ENCODE results near the gene ANP32D.
"Not testable (repeated sequence)": the region's sequence is repeated elsewhere in the genome, so short reads cannot be mapped to it uniquely, and the experiment has no call there.

The ANP32D gene

DNA sequence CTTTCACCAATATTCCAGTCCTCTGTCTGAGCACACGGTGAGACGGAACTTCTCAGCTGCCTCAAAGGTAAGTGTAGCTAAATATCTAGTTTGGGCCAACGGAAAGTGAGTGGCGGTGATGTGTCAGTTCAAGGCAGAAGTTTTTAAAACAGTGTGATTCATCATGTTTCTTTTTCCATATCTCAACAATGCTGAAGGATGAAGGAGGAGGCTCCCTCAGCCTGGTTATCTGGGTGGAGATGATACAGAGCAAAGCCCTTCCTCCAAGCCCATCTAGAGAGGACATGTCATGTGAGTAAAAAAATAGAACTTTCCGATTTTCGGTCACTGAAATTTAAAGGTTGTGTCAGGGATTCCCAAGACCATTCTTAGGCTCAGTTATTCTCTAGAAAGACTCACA is 13.1 kb upstream of the ANP32D start:
- Histone ChIP-seq H3K9ac (ENCODE audit: low read length) (no peak overlapping the region), H3K4me1 (ENCODE audit: control insufficient read depth, insufficient read depth, low read length) (no peaks in the 10 kb centered on the region), H3K4me3 (ENCODE audit: low read length) (no peak overlapping the region), H3K27me3 (ENCODE audit: control insufficient read depth, insufficient read depth, low read length) (no peaks in the 10 kb centered on the region), H3K36me3 (ENCODE audit: control insufficient read depth, insufficient read depth, low read length) (no peaks in the 10 kb centered on the region), H3K9me3 (ENCODE audit: control insufficient read depth, low read length) (no peaks in the 10 kb centered on the region)

DNA sequence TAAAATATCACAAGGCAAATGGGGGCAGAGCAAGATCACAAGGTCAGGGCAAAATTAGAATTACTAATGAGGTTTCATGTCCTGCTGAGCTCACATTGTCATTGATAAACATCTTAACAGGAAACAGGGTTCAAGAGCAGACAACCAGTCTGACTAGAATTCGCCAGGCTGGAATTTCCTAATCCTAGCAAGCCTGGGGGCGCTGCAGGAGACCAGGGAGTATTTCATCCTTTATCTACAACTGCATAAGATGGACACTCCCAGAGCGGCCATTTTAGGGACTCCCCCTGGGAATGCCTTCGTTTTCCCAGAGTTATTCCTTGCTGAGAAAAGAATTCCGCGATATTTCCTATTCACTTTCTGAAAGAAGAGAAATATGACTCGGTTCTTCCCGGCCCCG is 3.3 kb upstream of the ANP32D start:
- not testable (repeated sequence) for H3K4me1 ChIP-seq (ENCODE audit: control insufficient read depth, insufficient read depth, low read length); H3K36me3 ChIP-seq (ENCODE audit: control insufficient read depth, insufficient read depth, low read length); H3K27me3 ChIP-seq (ENCODE audit: control insufficient read depth, insufficient read depth, low read length); H3K9ac ChIP-seq (ENCODE audit: low read length); H3K4me3 ChIP-seq (ENCODE audit: low read length); H3K9me3 ChIP-seq (ENCODE audit: control insufficient read depth, low read length)

DNA sequence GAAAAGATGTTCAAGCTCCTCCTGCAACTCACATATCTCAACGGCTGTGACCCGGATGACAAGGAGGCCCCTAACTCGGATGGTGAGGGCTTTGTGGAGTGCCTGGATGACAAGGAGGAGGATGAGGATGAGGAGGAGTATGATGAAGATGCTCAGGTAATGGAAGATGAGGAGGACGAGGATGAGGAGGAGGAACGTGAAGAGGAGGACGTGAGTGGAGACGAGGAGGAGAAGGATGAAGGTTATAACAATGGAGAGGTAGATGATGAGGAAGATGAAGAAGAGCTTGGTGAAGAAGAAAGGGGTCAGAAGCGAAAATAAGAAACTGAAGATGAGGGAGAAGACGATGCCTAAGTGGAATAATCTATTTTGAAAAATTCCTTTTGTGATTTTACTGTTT is 702 bp downstream of the ANP32D start:
- no peaks in the 10 kb centered on the region for H3K36me3 ChIP-seq (ENCODE audit: control insufficient read depth, insufficient read depth, low read length)
- peaks cover 3% of the 10 kb centered on the region for H3K9me3 ChIP-seq (ENCODE audit: control insufficient read depth, low read length)
- no peaks in the 10 kb centered on the region for H3K4me1 ChIP-seq (ENCODE audit: control insufficient read depth, insufficient read depth, low read length)
- H3K27me3 ChIP-seq (ENCODE audit: control insufficient read depth, insufficient read depth, low read length): no peaks in the 10 kb centered on the region
- H3K9ac ChIP-seq (ENCODE audit: low read length): no peak overlapping the region
- no peak overlapping the region for H3K4me3 ChIP-seq (ENCODE audit: low read length)

DNA sequence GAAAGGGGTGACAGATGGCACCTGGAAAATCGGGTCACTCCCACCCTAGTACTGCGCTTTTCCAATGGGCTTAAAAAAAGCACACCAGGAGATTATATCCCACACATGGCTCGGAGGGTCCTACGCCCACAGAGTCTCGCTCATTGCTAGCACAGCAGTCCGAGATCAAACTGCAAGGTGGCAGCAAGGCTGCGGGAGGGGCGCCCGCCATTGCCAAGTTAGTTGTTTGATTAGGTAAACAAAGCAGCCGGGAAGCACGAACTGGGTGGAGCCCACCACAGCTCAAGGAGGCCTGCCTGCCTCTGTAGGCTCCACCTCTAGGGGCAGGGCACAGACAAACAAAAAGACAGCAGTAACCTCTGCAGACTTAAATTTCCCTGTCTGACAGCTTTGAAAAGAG is 2.1 kb downstream of the ANP32D start:
- H3K4me3 ChIP-seq (ENCODE audit: low read length); H3K9me3 ChIP-seq (ENCODE audit: control insufficient read depth, low read length); H3K27me3 ChIP-seq (ENCODE audit: control insufficient read depth, insufficient read depth, low read length); H3K36me3 ChIP-seq (ENCODE audit: control insufficient read depth, insufficient read depth, low read length); H3K9ac ChIP-seq (ENCODE audit: low read length); H3K4me1 ChIP-seq (ENCODE audit: control insufficient read depth, insufficient read depth, low read length): not testable (repeated sequence)

DNA sequence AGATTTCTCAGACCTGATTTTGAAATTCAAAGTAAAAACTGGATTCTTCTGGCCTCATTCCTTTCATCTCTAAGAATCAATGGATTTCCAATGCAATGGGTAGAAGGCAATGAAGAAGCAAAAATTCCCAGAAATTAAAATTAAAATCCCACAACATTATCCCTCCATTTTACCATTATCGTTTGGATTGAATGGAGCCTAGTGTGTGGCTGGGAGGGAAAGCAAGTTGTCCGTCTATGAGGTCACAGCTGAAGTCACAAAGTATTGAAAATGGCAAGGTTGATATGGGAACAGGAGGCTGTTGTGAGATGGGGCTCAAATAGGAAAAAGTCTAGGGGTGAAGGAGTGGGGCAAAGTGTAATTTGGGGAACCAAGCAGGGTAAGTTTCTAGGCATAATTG is 9.8 kb downstream of the ANP32D start, which contains the start of gene C12orf54:
Gene C12orf54 (plus strand): TSS at position 301 of the 400 bp plus-strand sequence. CDS start 799 bp downstream, outside the sequence.
- no peak within 1 kb of the TSS for H3K9ac ChIP-seq (ENCODE audit: low read length)
- peaks cover 10% of the 10 kb centered on the region for H3K27me3 ChIP-seq (ENCODE audit: control insufficient read depth, insufficient read depth, low read length)
- no peaks in the 10 kb centered on the region for H3K4me1 ChIP-seq (ENCODE audit: control insufficient read depth, insufficient read depth, low read length)
- H3K4me3 ChIP-seq (ENCODE audit: low read length): no peak within 1 kb of the TSS
- H3K36me3 ChIP-seq (ENCODE audit: control insufficient read depth, insufficient read depth, low read length): no peaks in the 10 kb centered on the region
- no peaks in the 10 kb centered on the region for H3K9me3 ChIP-seq (ENCODE audit: control insufficient read depth, low read length)

DNA sequence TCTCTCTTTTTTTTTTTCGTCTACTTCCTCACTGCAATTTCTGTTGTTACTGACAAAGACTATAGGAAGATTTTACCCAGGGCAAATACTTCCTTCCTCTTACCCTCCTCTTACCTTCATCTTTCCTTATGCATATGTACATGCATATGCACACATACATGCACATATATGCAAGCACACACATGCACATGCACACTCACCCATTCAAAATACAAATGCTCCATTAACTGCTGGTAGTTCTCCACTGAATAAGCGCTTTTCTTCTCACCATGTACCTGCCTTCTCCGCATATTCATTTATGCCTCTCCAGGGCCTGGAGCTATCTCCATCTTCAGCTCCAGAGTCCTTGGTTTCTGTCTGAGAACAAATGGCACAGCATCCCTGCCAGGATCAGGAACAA is 10.6 kb downstream of the ANP32D start:
- no peak overlapping the region for H3K4me3 ChIP-seq (ENCODE audit: low read length)
- H3K36me3 ChIP-seq (ENCODE audit: control insufficient read depth, insufficient read depth, low read length): no peaks in the 10 kb centered on the region
- no peaks in the 10 kb centered on the region for H3K9me3 ChIP-seq (ENCODE audit: control insufficient read depth, low read length)
- no peak overlapping the region for H3K9ac ChIP-seq (ENCODE audit: low read length)
- H3K4me1 ChIP-seq (ENCODE audit: control insufficient read depth, insufficient read depth, low read length): no peaks in the 10 kb centered on the region
- peaks cover 10% of the 10 kb centered on the region for H3K27me3 ChIP-seq (ENCODE audit: control insufficient read depth, insufficient read depth, low read length)

DNA sequence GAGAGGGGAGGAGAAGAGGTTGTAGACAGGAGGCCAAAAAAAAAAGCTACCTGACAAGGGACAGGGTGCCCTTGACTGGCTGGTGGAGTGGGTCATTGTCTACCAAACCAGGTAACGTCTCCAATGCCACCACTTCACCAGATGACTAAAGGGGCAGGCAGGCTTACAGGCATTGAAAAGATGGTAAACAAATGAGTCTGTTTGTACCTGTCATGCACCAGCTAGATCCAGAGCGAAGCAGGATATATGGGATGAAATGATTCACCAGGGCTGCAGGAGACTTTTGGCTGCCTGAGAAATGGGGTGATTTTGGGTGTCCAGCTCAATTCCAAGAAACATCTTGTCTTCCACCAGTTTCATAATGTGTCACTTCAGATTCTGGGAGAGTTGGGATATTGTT is 13.9 kb downstream of the ANP32D start:
- no peaks in the 10 kb centered on the region for H3K36me3 ChIP-seq (ENCODE audit: control insufficient read depth, insufficient read depth, low read length)
- H3K4me1 ChIP-seq (ENCODE audit: control insufficient read depth, insufficient read depth, low read length): no peaks in the 10 kb centered on the region
- H3K4me3 ChIP-seq (ENCODE audit: low read length): no peak overlapping the region
- H3K9me3 ChIP-seq (ENCODE audit: control insufficient read depth, low read length): no peaks in the 10 kb centered on the region
- H3K9ac ChIP-seq (ENCODE audit: low read length): no peak overlapping the region
- peaks cover 10% of the 10 kb centered on the region for H3K27me3 ChIP-seq (ENCODE audit: control insufficient read depth, insufficient read depth, low read length)

DNA sequence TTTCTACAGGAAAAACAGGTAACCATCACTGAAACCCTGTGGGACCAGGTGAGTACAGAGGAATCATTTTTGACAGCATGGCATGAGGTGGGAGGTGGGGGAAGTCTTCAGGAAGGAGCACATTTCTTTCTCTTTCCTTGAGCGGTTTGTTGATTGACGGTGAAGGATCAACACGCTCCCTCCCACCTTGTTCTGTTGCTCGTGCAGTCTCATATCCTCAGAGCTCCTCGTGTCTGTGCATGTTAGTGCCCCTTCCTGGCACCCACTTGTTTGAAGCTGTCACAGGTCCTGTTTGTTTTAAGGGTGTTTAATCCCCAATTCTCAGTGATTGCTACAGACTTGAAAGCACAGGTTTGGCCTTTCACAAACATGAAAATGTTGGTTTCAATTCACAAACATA is 14.3 kb downstream of the ANP32D start:
- H3K9me3 ChIP-seq (ENCODE audit: control insufficient read depth, low read length): no peaks in the 10 kb centered on the region
- peaks cover 10% of the 10 kb centered on the region for H3K27me3 ChIP-seq (ENCODE audit: control insufficient read depth, insufficient read depth, low read length)
- no peak overlapping the region for H3K9ac ChIP-seq (ENCODE audit: low read length)
- H3K4me1 ChIP-seq (ENCODE audit: control insufficient read depth, insufficient read depth, low read length): no peaks in the 10 kb centered on the region
- no peak overlapping the region for H3K4me3 ChIP-seq (ENCODE audit: low read length)
- H3K36me3 ChIP-seq (ENCODE audit: control insufficient read depth, insufficient read depth, low read length): no peaks in the 10 kb centered on the region

DNA sequence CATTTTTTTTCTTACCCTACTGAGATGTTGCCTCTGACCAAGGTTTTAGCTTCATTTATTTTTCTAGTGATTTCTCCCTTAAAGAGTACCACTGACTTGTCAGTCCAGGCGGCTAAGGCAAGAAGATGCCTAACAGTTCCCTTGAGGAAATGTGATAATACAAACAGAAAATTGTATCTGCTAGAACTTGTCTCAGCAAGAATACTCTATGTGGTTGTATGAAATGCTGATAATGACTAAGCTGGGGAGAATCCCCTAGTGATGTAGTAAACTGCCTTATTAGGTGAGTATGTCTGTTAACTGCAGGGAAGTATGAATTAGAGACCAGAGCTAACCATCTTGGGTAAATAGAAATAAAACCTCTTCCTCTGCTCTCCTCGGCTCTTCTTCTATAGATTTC is 16.7 kb downstream of the ANP32D start:
- Histone ChIP-seq H3K4me3 (ENCODE audit: low read length) (no peak overlapping the region), H3K9ac (ENCODE audit: low read length) (no peak overlapping the region), H3K27me3 (ENCODE audit: control insufficient read depth, insufficient read depth, low read length) (peaks cover 10% of the 10 kb centered on the region), H3K4me1 (ENCODE audit: control insufficient read depth, insufficient read depth, low read length) (no peaks in the 10 kb centered on the region), H3K36me3 (ENCODE audit: control insufficient read depth, insufficient read depth, low read length) (no peaks in the 10 kb centered on the region), H3K9me3 (ENCODE audit: control insufficient read depth, low read length) (no peaks in the 10 kb centered on the region)

DNA sequence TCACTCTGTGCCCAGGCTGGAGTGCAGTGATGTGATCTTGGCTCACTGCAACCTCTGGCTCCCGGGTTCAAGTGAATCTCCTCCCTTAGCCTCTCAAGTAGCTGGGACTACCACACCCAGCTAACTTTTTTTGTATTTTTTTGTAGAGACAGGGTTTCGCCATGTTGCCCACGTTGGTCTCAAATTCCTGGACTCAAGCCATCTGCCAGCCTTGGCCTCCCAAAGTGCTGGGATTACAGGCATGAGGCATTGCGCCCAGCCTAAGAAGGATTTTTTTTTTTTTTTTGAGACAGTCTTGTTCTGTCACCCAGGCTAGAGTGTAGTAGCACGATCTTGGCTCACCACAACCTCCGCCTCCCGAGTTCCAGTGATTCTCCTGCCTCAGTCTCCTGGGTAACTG is 17.1 kb downstream of the ANP32D start:
- not testable (repeated sequence) for H3K27me3 ChIP-seq (ENCODE audit: control insufficient read depth, insufficient read depth, low read length); H3K4me1 ChIP-seq (ENCODE audit: control insufficient read depth, insufficient read depth, low read length); H3K36me3 ChIP-seq (ENCODE audit: control insufficient read depth, insufficient read depth, low read length); H3K9ac ChIP-seq (ENCODE audit: low read length); H3K4me3 ChIP-seq (ENCODE audit: low read length); H3K9me3 ChIP-seq (ENCODE audit: control insufficient read depth, low read length)

DNA sequence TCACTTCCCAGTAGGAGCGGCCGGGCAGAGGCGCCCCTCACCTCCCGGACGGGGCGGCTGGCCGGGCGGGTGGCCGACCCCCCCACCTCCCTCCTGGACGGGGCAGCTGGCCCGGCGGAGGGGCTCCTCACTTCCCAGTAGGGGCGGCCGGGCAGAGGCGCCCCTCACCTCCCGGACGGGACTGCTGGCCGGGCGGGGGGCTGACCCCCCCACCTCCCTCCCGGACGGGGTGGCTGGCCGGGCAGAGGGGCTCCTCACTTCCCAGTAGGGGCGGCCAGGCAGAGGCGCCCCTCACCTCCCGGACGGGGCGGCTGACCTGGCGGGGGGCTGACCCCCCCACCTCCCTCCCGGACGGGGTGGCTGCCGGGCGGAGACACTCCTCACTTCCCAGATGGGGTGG is 27.9 kb downstream of the ANP32D start:
- H3K4me1 ChIP-seq (ENCODE audit: control insufficient read depth, insufficient read depth, low read length); H3K36me3 ChIP-seq (ENCODE audit: control insufficient read depth, insufficient read depth, low read length); H3K4me3 ChIP-seq (ENCODE audit: low read length); H3K9me3 ChIP-seq (ENCODE audit: control insufficient read depth, low read length); H3K9ac ChIP-seq (ENCODE audit: low read length); H3K27me3 ChIP-seq (ENCODE audit: control insufficient read depth, insufficient read depth, low read length): not testable (repeated sequence)

DNA sequence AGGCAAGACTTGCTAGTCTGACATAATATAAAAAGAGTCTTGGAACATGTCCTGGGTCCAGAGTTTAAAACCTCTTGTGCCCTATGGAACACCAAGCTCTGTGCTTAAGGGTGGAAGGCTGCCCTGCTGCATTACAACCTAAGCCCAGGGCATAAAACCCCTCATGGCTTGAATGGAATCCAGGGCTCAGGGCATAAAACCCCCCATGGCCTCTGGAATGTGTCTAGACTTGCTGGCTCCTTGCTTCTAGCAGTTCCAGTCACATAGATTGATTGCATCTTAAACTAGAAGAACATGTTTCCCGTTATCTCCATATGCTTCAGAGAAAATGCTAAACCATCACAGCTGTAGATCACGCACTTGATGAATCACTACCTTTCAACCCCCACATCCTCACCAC is 34.5 kb downstream of the ANP32D start:
- H3K9ac ChIP-seq (ENCODE audit: low read length); H3K36me3 ChIP-seq (ENCODE audit: control insufficient read depth, insufficient read depth, low read length); H3K4me1 ChIP-seq (ENCODE audit: control insufficient read depth, insufficient read depth, low read length): not testable (repeated sequence)

DNA sequence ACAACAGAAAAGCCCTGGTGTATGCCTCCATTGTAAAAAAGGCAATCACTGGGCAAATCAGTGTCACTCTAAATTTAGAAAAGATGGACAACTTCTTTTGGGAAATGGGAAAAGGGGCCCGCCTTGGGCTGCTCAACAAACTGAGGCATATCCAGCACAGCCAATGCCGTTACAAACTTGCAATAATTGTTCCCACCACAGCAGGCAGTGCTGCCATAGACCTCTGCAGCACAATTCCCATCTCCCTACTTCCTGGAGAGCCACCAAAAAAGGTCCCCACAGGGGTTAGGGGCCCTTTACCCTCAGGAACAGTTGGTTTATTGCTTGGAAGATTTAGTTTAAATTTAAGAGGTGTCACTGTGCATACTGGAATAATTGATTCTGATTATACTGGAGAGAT is 36.6 kb downstream of the ANP32D start:
- Histone ChIP-seq H3K4me3 (ENCODE audit: low read length) (no peak overlapping the region), H3K9me3 (ENCODE audit: control insufficient read depth, low read length) (no peaks in the 10 kb centered on the region), H3K9ac (ENCODE audit: low read length) (no peak overlapping the region), H3K4me1 (ENCODE audit: control insufficient read depth, insufficient read depth, low read length) (no peaks in the 10 kb centered on the region), H3K27me3 (ENCODE audit: control insufficient read depth, insufficient read depth, low read length) (no peaks in the 10 kb centered on the region), H3K36me3 (ENCODE audit: control insufficient read depth, insufficient read depth, low read length) (no peaks in the 10 kb centered on the region)

More for the DNA sequence above, 34.5 kb downstream of the ANP32D start:
- H3K4me3 ChIP-seq (ENCODE audit: low read length); H3K9me3 ChIP-seq (ENCODE audit: control insufficient read depth, low read length); H3K27me3 ChIP-seq (ENCODE audit: control insufficient read depth, insufficient read depth, low read length): not testable (repeated sequence)

Measured in mucosa of stomach (tissue), 1 donor.